ENCODE data around the gene HHATL.

Gene HHATL

DNA sequence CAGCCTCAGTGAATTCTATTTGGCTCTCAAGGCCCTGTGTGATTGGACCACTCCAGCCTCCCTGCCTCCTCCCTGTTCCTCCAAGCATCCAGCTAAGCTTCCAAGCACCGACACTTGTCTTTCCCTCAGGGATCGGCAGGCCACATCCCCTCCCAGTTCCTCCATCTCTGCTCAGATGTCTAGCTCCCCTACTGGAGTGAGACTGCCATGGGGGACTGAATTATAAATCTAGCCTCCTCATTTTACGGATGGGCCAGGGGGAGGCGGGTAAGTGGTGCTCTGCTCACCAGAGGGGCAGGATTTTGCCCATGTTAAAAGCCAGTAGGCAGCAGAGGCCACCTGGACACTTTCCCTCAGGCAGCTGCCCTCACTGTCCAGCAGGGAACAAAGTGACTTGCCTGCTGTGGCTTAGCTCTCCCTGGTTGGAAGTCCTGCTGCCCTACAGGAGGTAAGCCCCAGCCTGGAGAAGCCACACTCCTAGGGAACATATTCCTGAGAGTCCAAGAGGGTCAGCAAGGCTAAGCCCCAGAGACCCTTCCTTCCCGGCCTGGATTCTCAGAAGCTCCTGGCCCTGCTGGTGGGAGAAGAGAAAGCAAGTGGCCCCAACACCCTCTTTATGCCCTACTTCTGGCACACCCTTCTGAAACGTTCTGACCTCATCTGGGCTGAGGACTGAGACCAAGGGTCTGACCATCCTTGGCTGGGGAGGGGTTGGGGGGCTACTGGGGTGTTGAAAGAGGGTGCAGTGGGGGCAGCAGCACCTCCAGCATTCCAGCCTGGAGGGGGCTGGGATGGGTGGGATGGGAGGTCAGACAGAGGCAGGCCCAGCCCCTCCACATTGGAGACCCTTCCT lies 9.1 kb upstream of the HHATL start:
- DNase-seq: no peak

DNA sequence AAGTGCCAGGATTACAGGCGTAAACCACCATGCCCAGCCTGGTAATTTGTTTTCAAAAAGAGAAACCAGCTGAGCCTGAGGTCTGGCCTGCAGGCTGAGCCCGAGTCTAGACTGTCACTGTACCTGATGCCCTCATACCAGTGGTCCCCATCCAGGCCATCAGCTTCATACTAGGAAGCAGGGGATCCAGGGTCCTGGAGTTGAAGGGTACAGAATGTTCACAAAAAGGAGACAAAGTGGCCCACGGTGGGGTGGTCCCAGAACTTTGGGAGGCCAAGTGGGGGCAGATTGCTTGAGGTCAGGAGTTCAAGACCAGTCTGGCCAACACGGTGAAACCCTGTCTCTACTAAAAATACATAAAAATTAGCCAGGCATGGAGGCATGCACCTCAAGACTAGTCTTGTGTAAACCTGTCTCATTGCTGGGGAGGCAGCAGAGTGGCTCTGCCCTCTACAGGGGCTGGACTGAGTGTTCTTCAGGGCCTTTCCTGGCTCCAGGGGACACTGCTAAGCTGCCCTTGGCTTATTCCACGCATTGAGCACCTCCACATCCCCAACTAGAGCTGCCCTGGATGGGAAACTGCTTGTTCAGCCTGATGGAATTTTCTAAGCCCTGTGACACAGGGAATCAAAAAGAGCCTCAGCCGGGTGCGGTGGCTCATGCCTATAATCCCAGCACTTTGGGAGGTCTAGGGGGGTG lies 7.9 kb upstream of the HHATL start:
- DNase-seq: no peak

DNA sequence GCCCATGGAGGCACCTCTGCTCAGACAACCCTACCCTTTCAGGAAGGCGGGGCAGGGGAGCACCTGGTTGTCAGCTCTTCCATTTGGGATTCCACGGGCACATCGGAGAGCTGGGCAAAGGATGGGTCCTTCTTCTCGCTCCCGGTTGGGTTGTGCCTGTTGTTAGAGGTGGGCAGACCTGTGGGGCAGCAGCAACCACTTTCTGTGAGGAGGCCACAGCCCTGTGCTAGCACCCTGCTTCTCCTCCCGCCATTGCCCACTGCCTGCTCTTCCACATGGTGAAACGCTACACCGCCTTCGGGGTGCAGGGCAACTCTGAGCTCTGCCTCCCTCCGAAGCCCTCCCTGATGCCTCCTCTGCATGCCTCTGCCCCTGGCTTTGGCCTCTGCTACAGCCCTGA lies 7.0 kb upstream of the HHATL start:
- no peak for DNase-seq

DNA sequence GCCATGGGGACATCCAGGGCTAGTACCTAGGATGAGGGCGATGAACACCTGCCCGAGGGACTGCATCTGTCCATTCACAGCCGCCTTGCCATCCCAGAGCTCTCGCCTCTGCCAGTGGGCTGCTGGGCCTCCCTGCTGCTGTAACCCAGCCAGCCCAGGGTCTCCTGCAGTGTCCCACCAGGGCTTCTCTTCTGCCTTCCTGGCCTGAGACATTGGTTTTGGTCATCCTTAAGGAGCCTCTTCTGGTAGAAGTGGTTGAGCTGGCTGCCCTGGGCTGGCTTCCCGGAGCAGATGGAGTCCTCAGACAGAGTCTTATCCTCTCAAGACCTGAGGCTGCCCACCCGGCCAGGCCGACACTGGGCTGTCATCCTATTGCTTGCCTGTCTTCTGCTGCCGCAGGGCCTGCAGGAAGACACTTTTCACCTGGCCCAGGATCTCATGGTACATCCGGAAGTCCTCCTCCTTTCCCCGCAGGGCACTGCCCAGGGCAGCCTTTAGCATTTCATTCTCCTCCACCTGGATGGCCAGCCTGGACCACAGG lies 6.1 kb upstream of the HHATL start:
- DNase-seq: no peak

DNA sequence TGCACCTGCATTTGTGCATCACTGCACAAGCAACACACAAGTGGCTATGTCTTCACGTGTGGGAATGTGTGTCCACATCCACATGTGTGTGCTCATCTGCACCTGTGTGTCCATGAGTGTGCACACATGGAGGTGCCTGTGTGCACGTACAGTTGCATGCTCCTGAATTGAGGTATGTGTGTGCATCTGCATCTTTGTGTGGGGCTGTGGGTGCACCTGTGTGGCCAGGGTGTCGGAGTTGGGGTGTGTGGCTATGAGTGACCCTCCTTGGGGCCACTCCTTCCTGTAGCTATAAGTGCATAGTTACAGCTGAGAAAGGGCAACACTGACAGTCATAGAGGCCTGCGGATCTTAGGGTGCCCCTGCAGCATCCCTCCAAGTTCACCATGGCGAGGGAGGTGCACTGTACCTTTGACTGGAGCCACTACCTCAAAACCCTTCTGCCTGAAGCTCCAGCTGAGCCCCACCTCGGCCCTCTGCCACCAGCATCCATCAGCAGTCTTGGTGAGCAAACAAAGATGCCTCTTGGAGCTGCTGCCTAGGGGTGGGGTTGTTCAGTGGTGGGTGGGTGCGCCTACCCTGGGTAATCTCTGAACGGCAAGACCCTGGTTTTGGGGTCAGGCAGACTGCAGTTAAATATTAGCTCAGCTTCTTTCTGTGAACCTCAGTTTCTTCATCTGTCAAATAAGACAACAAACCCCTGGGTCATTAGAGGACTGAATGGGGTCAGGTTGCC lies 5.2 kb upstream of the HHATL start:
- DNase-seq: no peak

DNA sequence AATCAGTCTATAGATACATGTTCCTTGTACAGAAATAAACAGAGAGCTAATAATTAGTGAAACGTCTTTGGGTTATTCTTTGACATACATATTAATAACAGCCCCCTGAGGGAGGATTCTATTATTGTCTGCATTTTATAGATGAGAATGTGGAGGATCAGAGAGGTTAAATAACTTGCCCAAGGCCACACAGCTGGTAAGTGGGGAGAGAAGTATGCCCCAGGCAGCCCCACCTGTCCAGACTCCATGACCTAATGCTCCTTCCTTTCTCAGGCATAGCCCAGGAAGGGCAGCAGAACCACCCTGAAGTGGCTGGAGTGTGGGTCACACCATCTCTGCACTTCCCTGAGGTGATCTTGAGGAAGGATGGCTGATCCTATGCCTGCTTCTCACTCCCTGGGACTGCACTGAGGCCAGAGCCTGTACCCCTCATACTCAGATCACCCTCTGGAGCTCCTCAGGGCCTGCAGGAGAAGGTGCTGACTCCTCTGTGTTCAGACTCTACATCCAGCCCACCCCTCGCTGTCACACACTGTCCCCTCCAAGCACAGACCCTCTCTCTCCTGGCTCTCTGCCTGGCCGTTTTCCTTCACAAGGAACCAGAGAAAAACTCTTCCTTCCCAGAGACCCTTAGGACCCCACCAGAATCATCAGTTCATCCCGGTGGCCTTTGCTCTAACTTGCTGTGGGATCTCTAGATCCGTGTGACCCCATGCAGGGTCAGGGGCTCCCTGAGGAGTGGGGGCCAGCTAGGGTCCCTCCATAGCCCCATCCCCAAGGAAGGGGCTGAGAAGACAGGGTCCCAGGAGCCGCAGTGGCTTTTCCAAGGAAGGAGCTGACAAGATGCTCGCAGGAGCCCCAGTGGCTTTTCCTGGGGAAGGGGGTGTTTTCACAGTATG lies 4.4 kb upstream of the HHATL start:
- DNase-seq: no peak

DNA sequence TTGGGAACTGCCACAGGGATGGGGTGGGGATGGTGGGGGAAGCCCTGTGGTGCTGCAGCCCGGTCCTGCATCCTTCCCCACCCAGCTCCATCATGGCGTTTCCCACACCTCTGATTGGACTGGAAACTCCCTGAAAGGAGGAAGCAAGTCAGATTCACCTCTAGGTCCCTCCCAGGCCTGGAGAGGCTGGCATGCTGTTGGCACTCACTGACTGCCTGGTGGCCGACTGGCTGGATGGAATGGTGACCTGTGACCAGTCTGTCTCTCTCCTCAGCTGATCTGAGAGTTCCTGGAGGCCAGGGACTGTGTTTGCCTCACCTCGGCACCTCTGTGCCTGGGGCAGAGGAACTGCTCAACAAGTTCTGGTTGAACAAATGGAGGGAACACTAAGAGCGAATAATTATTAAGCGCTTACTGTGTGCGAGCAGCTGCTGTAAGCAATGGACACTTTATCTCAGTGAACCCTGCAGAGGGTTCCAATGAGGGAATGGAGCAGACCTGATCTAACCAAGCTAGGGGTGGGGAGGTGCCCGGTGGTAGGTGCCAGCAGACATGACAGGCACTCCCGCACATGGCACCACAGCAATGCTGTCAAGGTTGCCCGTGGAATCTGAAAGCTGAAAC lies 3.5 kb upstream of the HHATL start:
- no peak for DNase-seq

DNA sequence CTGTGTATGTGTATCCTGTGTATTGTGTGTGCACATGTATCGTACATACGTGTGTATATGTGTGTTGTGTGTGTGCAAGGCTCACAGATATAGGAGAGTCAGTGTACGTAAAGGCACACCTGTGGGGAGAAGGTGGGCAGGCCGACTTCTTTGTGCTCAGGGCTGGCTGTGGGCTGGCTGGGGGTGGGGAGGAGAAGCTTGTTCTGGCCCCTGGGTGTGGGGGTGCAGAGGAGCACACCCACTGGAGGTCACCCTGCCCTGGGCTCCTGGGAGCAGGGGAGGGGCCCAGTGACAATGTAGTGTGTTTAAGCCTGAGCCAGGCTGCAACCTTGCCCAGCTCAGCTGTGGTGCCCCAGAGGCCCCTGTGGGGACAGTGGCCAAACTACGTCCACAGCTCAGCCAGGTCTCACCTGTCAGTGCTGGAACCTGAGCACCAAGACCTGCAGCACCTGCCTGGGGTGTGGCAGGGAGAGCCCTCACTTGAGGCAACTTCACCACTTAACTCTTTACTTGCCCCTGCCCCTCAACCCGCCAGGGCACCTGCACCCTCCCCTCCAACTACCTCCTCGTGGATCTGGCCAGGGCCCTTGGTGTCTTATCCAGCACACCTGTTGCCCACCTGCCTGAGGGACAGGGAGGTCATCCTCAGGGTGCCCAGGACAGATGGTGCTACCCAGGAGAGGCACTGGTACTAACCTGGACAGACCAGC lies 2.6 kb upstream of the HHATL start:
- DNase-seq: no peak

DNA sequence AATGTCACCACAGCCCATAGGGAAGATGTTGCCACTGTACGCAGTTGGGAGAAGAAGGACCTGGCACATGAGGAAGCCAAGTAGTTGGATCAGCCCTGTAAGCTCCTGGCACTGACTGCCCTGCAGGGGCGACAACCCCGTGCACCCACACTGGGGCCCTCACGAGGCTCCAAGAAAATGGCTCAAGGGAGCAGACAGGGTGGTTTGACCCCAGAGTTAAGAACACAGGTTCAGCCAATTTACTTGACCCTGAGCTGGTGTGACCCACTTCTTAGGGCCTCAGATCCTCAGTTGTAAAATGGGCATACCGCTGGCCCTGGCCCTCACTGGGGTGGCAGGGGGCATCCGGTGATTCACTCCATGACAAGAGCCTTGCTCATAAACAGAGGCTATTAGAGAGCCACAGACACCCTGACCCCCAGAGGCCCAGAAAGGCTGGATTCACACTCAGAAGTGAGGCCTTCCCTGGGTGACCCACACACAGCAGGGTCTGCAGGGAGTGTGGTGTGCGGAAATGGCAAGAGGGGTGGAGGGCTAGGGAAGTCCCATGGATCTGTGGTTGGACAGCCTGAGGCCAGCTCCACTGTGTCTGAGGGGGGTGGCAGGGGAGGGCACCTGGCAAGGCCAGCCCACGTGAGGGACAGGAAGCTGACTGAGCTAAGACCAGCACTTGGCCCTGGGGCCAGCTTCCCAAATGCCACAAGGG lies 1.7 kb upstream of the HHATL start:
- DNase-seq: no peak

DNA sequence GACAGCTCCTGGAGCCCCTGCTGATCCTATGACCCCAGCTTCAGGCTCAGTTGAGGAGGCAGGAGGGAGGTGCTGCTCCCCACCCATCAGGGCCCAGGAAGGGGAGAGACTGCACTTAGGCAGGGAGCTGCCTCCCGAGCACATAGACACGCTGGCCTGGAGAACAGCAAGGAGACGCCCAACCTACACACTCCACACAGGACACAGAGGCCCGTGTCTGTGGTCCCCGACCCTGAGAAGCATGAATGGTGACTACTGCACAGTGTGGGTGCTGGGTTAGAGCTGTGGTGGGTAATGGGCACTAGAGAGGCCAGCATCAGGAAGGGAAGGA lies 1.1 kb upstream of the HHATL start:
- DNase-seq: no peak

DNA sequence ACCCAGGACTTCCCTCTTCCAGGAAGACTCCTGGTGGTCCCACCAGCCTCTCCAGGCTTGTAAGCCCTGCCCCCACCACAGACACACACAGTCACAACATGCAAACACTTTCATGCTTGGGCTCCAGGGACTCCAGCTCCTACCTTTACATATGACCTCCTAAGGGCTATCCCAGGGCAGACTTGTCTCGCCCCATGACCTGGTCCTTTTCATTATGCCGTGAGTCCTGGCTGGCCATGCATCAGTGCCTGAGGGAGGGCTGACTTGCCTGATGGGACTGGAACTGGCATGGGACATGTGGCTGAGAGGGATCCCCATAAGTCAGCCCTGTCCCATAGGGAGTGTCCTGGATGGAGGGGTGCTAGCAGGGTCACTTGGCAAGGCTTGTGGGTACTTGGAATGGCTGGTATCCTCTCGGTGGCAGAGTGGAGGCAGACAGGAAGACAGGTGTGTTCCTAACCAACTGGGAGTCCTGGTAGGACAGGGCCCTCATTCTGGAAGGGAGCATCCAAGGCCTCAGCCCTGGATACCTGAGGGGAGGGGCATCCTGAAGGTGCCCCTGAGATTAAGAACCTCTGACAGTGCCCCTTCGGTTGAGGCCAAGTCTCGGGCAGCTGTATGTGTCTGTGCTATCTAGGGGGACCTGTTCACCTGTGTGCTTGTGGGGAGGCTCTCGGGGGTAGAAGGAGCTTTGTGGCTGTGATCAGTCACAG lies 540 bp upstream of the HHATL start:
- no peak for DNase-seq

DNA sequence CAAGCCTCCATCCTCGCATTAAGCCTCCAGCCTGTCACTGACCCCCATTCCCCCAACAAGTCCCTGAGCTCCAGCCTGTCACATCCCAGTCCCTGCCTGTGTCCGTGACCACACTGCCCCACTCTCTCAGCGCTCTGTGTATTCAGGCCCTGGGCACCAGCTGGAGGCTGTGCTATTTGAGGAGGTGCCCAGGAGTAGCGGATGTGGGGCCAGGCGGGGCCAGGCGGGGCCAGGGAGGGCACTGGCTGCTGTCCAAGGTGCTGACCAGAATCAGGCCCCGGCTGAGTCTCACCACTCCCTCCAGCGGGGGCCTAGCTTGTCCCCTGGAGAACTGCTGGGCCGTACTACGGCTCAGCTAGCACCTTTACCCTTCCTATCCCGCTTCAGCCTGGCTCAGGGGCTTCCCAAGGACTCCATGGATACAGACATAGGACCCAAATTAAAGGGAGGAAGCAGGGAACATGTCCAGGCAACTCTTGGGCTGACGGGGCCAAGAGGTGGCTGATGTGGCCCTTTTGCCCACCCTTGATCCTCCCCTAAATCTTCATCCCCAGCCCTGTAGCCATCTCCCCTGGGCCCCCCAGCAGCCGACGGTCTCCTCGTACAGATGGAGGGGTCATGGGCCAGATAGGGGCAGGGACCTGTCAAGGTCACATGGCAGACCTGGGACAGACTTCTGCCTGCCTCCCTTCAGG lies 1.1 kb downstream of the HHATL start:
- DNase-seq: peak; percentile 85

DNA sequence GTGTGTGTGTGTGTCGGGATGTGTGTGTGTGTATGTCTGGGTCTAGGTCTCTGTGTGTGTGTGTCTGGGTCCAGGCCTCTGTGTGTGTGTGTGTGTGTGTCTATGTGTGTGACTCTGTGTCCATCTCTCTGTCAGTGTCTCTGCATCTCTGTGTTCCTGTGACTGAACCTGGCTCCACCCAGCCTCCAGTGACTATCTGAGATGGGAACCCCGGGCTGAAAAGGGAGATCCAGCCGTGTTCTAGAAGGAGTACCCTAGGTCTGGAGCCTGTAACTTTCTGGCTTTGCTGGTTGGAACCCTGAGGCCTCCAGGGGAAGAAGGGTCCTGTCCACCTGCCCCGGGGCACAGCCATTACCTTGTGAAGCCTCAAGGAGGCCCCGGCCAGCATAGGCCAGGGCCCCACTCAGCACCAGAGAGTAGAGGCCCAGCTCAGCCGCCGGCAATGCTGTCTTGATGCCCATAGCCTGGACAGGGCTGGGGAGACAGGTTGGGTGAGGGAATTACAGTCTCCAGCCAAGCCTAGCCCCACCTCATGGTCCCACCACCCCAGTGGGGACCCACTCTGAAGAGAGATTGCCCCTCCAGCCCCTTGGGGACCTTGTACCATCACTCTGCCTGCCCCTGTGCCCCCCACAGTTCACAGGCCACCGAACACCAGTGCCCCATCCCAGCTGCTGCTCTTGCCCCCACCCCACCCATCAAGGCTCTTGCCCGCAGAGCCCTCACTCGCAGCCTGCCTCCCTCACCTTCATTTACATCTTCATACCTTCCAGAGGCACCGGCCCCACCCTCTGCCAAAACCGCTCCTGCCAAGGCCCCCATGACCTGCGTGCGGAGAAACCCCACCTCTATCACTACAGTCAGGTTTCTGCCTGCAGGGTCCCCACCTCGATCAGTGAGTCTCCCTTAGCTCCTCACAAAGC lies 2.0 kb downstream of the HHATL start:
- DNase-seq: no peak

DNA sequence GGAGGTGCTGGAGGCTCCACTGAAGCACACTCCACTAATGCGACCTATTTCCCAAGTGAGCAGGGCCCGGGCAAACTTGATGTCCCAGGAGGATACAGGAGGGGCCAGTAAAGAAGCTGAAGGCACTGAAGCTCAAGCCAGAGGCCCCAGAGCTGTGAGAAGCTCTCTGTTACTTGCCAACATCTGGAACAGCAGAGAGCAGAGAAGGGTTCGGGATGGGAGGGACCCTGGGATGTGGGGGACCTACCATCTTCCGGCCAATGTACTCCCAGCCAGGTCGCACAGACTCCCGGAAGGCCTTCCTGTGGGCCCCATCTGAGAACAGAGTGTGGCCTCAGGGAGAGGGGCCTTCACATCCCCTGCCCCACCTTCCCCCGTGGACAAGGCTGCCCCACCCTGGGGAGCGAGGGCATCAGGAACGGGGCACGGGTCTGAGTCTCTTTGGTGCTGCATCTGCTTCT lies 3.1 kb downstream of the HHATL start:
- DNase-seq: no peak

DNA sequence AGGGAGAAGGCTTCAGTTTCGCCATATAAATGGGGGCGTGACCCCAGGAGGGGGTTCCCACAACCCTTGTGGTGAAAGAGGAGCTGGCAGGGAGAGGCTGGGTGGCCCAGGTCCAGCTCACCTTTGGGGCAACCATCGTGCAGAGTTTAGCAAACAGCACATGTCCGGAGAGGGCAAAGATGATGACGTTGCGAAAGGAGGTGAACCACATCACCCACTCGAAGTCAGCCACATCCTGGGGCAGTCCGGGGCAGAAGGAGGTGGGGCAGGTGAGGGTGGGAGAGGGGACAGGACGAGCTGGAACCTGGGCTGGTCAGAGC lies 3.7 kb downstream of the HHATL start:
- DNase-seq: no peak

DNA sequence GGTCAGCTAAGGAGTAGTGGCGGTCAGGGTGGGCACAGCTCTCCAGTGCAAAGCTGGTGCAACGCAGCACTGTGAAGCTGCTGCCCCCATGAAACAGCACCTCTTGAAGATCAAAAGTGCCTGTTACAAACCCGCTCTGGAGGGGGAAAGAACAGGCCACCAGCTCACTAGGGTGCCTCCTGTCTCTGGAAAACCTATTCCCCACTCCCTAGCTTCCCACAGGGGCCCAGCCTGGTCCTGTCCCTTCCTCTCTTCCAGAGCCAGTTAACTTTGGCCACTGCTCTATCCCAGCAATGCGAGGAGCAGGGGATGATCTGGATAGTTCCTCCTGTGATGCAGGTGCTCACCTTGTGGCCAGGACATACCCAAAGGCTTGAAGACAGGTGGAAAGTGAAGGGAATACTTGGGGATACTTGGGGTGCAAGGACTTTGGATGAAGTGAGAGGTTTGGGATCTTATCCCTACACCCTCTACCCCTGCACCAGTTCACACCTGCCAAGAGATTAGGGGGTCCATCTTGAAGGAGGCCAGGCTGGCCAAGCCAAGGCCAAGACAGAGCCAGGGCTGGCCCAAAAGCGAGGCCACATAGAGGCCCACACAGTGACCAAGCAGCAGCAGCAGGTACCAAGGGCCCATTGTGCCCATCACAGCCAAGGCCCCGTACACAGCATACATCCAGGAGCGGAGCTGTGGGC lies 4.2 kb downstream of the HHATL start:
- no peak for DNase-seq

DNA sequence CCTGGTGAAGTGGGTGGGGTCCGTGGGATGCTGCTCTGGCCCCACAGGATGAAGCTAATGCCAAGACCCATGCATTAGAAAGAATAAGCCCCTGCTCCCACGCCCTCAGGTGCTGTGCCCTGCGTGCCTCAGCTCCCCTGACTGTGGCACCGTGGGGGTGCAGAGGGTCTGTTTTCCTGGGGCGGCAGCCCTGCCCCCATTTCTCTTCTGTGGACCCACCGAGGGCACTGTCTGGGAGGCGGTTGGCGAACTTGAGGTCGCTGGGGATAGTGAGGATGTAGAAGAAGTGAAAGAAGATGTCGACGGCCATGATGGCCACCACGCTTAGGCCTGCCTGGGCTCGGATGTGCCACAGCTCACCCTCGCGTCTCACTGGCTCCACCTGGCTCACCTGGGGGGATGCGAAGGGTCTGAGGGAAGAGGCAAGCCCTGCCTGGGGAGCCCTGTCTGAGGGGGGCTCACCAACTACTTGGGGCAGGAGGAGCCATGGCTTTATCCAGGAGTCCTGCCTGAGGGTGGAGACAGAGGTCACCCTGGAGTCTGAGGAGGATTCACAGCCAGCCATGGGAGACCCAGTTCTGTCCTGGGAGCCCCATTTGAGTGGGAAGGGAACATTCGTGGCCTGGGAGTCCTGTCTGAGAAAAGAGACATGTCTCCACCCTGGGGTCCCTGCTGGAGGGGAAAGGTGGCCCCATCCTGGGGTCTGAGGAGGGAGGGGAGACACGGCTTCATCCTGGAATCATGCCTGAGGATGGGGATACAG lies 5.1 kb downstream of the HHATL start:
- DNase-seq: no peak
